Esophagus squamous epithelium (tissue), 5 donors: Measurements from ENCODE around the gene DRD3. TPM values are rescaled to one million over a fixed set of nuclear protein-coding genes. Genes with fewer than 3 reads are reported as not detected.

Source experiments
- DNase-seq: peaks from one replicate; lab custom pipeline; 2025; lab: John Stamatoyannopoulos, UW
- H3K27ac ChIP-seq, 4 donors: fragments of 200-600 bp; sonication (generic); one replicate each; pipeline ENCODE4 v1.5.1; 2016 to 2019; ENCODE audit warnings: mild to moderate bottlenecking in 1 of 4
- H3K27me3 ChIP-seq, 4 donors: fragments of 200-600 bp; sonication (generic); 1 replicate in 3 of 4; 2 replicates in 1 of 4; pipeline versions ENCODE4 v1.5.1 to v1.6.0; 2017 to 2021; ENCODE audit warnings: antibody characterized with exemption in 1 of 4
- H3K36me3 ChIP-seq, 3 donors: fragments of 200-600 bp; sonication (generic); one replicate each; pipeline ENCODE4 v1.5.1; 2016 to 2019
- H3K4me1 ChIP-seq, 3 donors: fragments of 200-600 bp; sonication (generic); one replicate each; pipeline ENCODE4 v1.5.1; 2017 to 2019
- H3K4me3 ChIP-seq, 4 donors: fragments of 200-600 bp; sonication (generic); 1 replicate in 3 of 4; 2 replicates in 1 of 4; pipeline ENCODE4 v1.5.1; 2016 to 2019; ENCODE audit warnings: mild to moderate bottlenecking in 2 of 4, moderate library complexity in 1 of 4
- H3K9me3 ChIP-seq, 3 donors: fragments of 200-600 bp; sonication (generic); one replicate each; pipeline ENCODE4 v1.5.1; 2016 to 2019
- CTCF ChIP-seq, 6 experiments: fragments of 450-650 bp in 4 of 6; fragments of 200-600 bp in 2 of 6; sonication (generic) in 2 of 6; IDR thresholded peaks; one replicate each; pipeline ENCODE4 v1.5.1; 2016 to 2019; ENCODE audit warnings: antibody characterized with exemption in 6 of 6, mild to moderate bottlenecking in 4 of 6, moderate library complexity in 4 of 6
- POLR2A ChIP-seq, 4 donors: fragments of 450-650 bp; IDR thresholded peaks; one replicate each; pipeline ENCODE4 v1.6.1; 2017; ENCODE audit warnings: antibody characterized with exemption in 4 of 4, mild to moderate bottlenecking in 4 of 4, moderate library complexity in 3 of 4
- WGBS, 2 donors: methylation state at CpG; one replicate each; pipeline ENCODE4 v1.1.5; 2018; 5-methylcytosine and 5-hydroxymethylcytosine counted together
- intact Hi-C: fragments of 100-400 bp; cut with DNase I; formaldehyde crosslinking; loops from one replicate; pipeline ENCODE4 v1.15.0; 2022
- total RNA-seq, 4 donors: library from RNA; depleted of rRNA; stranded (reverse); fragments of >200 nt; gene quantifications; one replicate each; pipeline ENCODE4 v1.1.0, GENCODE V29; 2016
- donor health status: DM: yes; HTN: yes; CAD: no.

DRD3 gene
- not detected for total RNA-seq

DNA sequence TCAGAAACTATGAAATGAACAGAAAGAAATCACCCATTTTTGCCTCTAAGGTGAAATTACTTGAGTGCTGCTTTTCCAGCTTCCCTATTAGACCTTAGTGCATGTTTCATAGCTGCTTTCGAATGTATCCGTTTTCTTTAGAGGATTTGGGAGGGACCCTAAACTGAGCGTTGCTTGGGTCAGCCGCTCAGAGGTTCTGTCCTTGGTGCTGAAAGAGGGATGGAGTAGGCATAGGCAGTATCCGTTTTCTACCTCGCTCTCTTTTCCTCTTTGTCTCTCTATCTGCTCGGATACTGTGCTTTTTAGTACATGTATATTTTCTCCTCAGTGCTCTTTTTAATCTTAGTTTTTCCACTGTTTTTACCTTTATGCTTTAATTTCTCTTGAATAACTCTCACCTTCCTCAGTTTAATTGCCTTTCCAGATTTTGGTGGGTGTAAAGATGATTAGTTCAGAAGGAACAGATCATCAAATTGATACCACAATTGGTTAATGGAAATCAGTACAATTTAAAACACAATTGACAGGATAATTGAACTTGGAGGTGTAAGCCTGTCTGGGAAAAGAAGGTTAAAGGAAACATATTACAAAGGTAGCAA lies at the start of gene DRD3:
Gene DRD3 (minus strand): TSS at position 283 of the 599 bp plus-strand sequence. CDS start 7,060 bp downstream, outside the sequence.
- WGBS, 2 donors, result 20 to 22% methylated on average over 7 of the region's 7 CpGs
- no peak within 1 kb of the TSS for H3K27ac ChIP-seq
- TF ChIP-seq CTCF (IDR thresholded peaks at IDR 0.05) (no peak), POLR2A (IDR thresholded peaks at IDR 0.05) (no peak)
- no peak for DNase-seq
- intact Hi-C loops, result no loop called here
- no peaks in the 10 kb centered on the region for H3K9me3 ChIP-seq
- no peak within 1 kb of the TSS for H3K4me3 ChIP-seq
- H3K27me3 ChIP-seq, result peaks cover 0 to 4% (median 0%) of the 10 kb centered on the region in 4 donors
- no peaks in the 10 kb centered on the region for H3K4me1 ChIP-seq
- H3K36me3 ChIP-seq, result no peaks in the 10 kb centered on the region

- no peak for DNase-seq
- no peaks in the 10 kb centered on the region for H3K4me1 ChIP-seq
- H3K9me3 ChIP-seq, result peaks cover 0 to 13% (median 0%) of the 10 kb centered on the region in 3 donors
- no peak overlapping the region for H3K4me3 ChIP-seq
- TF ChIP-seq CTCF (IDR thresholded peaks at IDR 0.05), result no peak
- no peak for TF ChIP-seq POLR2A (IDR thresholded peaks at IDR 0.05)
- intact Hi-C loops, result no loop called here
- 67 to 92% methylated on average over 1 of the region's 1 CpG for WGBS, 2 donors
- no peaks in the 10 kb centered on the region for H3K36me3 ChIP-seq
- H3K27me3 ChIP-seq, result no peaks in the 10 kb centered on the region
- no peak overlapping the region for H3K27ac ChIP-seq
Observed at GRCh38 chr3:114227076-114227475, 48.2 kb upstream of the DRD3 start.

DNA sequence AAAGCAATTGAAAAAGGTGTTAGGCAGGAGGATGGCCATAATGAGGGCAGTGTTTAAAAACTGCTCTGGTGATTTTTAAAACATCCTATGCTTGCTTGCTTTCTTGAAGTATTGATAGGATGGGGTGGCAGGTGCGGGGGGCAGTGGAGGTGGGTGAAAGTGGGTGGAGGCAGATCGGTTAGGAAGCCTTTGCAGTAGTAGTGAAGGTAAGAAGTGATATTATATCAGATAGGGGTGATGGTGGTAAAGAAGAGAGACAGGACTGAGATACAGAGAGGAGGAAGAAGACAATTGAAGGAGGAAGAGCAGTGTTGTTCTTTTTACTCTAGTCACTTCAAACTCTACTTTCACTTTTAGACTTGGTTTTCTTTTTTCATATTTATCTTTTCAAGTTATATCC lies 47.5 kb upstream of the DRD3 start:
- 80 to 94% methylated on average over 2 of the region's 2 CpGs for WGBS, 2 donors
- H3K36me3 ChIP-seq, result no peaks in the 10 kb centered on the region
- no peak overlapping the region for H3K27ac ChIP-seq
- H3K4me3 ChIP-seq, result no peak overlapping the region
- DNase-seq, result no peak
- intact Hi-C loops, result no loop called here
- no peaks in the 10 kb centered on the region for H3K27me3 ChIP-seq
- H3K4me1 ChIP-seq, result no peaks in the 10 kb centered on the region
- H3K9me3 ChIP-seq, result peaks cover 0 to 13% (median 0%) of the 10 kb centered on the region in 3 donors
- TF ChIP-seq POLR2A (IDR thresholded peaks at IDR 0.05) (no peak), CTCF (IDR thresholded peaks at IDR 0.05) (no peak)

DNA sequence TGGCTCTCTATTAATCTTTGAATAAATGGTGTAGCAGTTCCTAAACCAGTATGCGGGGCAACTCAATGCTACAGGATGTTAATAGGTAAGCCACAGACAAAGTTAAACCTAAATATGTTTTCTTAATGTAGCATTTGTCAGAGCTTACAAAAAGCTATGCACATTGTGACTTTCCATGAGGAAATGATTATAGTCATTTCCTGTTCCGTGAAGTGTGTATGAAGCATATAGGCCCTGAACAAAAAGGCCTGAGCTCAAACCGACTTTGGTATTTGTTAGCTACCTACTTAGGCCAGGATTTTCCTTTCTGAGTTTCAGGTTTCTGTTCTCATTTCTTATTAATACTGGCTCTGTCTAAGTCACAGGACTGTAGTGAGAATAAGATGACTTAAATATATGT lies 44.3 kb upstream of the DRD3 start:
- no peaks in the 10 kb centered on the region for H3K4me1 ChIP-seq
- no peaks in the 10 kb centered on the region for H3K36me3 ChIP-seq
- 58 to 78% methylated on average over 3 of the region's 3 CpGs for WGBS, 2 donors
- H3K4me3 ChIP-seq, result no peak overlapping the region
- peaks cover 0 to 13% (median 0%) of the 10 kb centered on the region in 3 donors for H3K9me3 ChIP-seq
- DNase-seq, result no peak
- intact Hi-C loops, result no loop called here
- H3K27me3 ChIP-seq, result no peaks in the 10 kb centered on the region
- H3K27ac ChIP-seq, result peak overlapping the region in 2 of 4 donors; percentile 18 to 31
- TF ChIP-seq POLR2A (IDR thresholded peaks at IDR 0.05) (peak in 1 of 4 donors; percentile 26), CTCF (IDR thresholded peaks at IDR 0.05) (no peak)

DNA sequence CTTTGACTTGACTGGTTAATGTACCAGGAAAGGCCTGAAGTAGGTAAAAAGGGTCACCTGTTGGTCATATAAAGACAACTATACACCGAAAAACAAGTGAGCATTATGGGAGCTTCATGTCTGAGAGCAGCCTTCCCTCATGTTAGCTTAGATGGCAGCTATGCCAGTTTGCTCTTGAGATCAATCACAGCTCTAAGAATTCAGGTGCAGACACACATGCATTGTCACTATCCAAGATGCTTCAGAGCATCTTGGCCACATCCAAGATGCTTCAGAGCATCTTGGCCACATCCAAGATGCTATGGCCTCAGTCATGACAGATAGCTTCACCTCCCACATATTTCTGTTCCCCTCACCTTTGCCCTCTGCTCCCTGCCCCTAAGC lies 43.0 kb upstream of the DRD3 start:
- peak overlapping the region in 2 of 4 donors; percentile 30 to 31 for H3K27ac ChIP-seq

More for the DNA sequence above, 43.0 kb upstream of the DRD3 start:
- H3K4me1 ChIP-seq, result no peaks in the 10 kb centered on the region
- H3K36me3 ChIP-seq, result no peaks in the 10 kb centered on the region
- no peak overlapping the region for H3K4me3 ChIP-seq
- no peak for DNase-seq
- intact Hi-C loops, result no loop called here
- H3K27me3 ChIP-seq, result no peaks in the 10 kb centered on the region
- TF ChIP-seq POLR2A (IDR thresholded peaks at IDR 0.05), result no peak
- no peak for TF ChIP-seq CTCF (IDR thresholded peaks at IDR 0.05)
- WGBS, 2 donors, result 57 to 100% methylated on average over 1 of the region's 1 CpG
- H3K9me3 ChIP-seq, result peaks cover 0 to 13% (median 0%) of the 10 kb centered on the region in 3 donors
